SK-N-SH (cell line): ENCODE data around the gene WWOX. TPM values are rescaled to one million over a fixed set of nuclear protein-coding genes. Genes with fewer than 3 reads are reported as not detected.

Experiments used
- CTCF ChIA-PET: fragments of 300-600, 350-600 bp; formaldehyde crosslinking; extraction: SDS; loops from one replicate; lab custom pipeline; 2021; lab: Yijun Ruan, JAX
- POLR2A ChIA-PET: fragments of 350-600 bp; sonication (Branson Sonifier 250); formaldehyde crosslinking; extraction: SDS; loops from one replicate; lab custom pipeline; 2020; ENCODE audit warnings: antibody characterized with exemption, inconsistent platforms; lab: Yijun Ruan, JAX
- DNase-seq: peaks from one replicate; pipeline ENCODE4 v3.0.0; 2012
- H2AFZ ChIP-seq: fragments of 200-600 bp; sonication (generic); 2 replicates; pipeline ENCODE4 v1.8.1; 2016; ENCODE audit warnings: antibody characterized with exemption, mild to moderate bottlenecking, low read depth
- H3F3A ChIP-seq: fragments of 200-600 bp; sonication (generic); replicated peaks from 2 replicates; pipeline ENCODE3; 2016; ENCODE audit warnings: antibody characterized with exemption, mild to moderate bottlenecking; ENCODE audit not compliant: insufficient read depth
- H3K27ac ChIP-seq, 2 experiments: fragments of 200-500 bp in 1 of 2; fragments of 200-600 bp in 1 of 2; sonication (Bioruptor generic) in 1 of 2; sonication (generic), shearing (Covaris generic) in 1 of 2; 2 replicates each; pipeline versions ENCODE4 v1.5.1 to v1.6.1; 2014 to 2016; ENCODE audit warnings: low read depth in 2 of 2, inconsistent platforms in 1 of 2, low read length in 1 of 2, mild to moderate bottlenecking in 1 of 2, mixed read lengths in 1 of 2
- H3K27me3 ChIP-seq: fragments of 200-600 bp; sonication (generic), shearing (Covaris generic); 2 replicates; pipeline ENCODE4 v1.6.1; 2016; ENCODE audit warnings: mixed run types; ENCODE audit not compliant: insufficient read depth
- H3K36me3 ChIP-seq, 2 experiments: fragments of 200-500 bp in 1 of 2; fragments of 200-600 bp in 1 of 2; sonication (Bioruptor generic) in 1 of 2; sonication (generic) in 1 of 2; replicated peaks in 1 of 2; 2 replicates each; pipeline versions ENCODE3 to v1.5.1; 2014 to 2016; ENCODE audit warnings: low read length in 1 of 2, mild to moderate bottlenecking in 1 of 2; ENCODE audit not compliant: insufficient read depth in 2 of 2, control insufficient read depth in 1 of 2
- H3K4me1 ChIP-seq, 2 experiments: fragments of 200-500 bp in 1 of 2; fragments of 200-600 bp in 1 of 2; sonication (Bioruptor generic) in 1 of 2; sonication (generic), shearing (Covaris generic) in 1 of 2; 2 replicates each; pipeline versions ENCODE4 v1.5.1 to v1.6.1; 2014 to 2016; ENCODE audit warnings: low read depth in 1 of 2, low read length in 1 of 2, mixed run types in 1 of 2; ENCODE audit not compliant: insufficient read depth in 2 of 2, control insufficient read depth in 1 of 2
- H3K4me2 ChIP-seq: fragments of 200-600 bp; sonication (generic), shearing (Covaris generic); 2 replicates; pipeline ENCODE4 v1.6.1; 2017; ENCODE audit warnings: mixed run types
- H3K4me3 ChIP-seq, 2 experiments: fragments of 200-500 bp in 1 of 2; fragments of 200-600 bp in 1 of 2; sonication (Bioruptor generic) in 1 of 2; sonication (generic), shearing (Covaris generic) in 1 of 2; 2 replicates each; pipeline versions ENCODE4 v1.5.1 to v1.8.1; 2014 to 2016; ENCODE audit warnings: low read depth in 2 of 2, inconsistent platforms in 1 of 2, low read length in 1 of 2, mild to moderate bottlenecking in 1 of 2, mixed read lengths in 1 of 2, moderate library complexity in 1 of 2
- H3K79me2 ChIP-seq: fragments of 200-600 bp; sonication (generic); 2 replicates; pipeline ENCODE4 v1.8.1; 2017; ENCODE audit warnings: mild to moderate bottlenecking; ENCODE audit not compliant: insufficient read depth
- H3K9ac ChIP-seq: fragments of 200-600 bp; sonication (generic); 2 replicates; pipeline ENCODE4 v1.6.1; 2017; ENCODE audit warnings: mixed run types
- H3K9me2 ChIP-seq: fragments of 200-600 bp; sonication (generic); 2 replicates; pipeline ENCODE4 v1.6.1; 2017; ENCODE audit warnings: mixed run types
- H3K9me3 ChIP-seq: fragments of 200-600 bp; sonication (generic); 2 replicates; pipeline ENCODE4 v1.6.1; 2017; ENCODE audit warnings: mixed run types, mild to moderate bottlenecking, moderate library complexity
- H4K20me1 ChIP-seq: fragments of 200-600 bp; sonication (generic); 2 replicates; pipeline ENCODE4 v1.6.1; 2017; ENCODE audit warnings: mild to moderate bottlenecking, mixed run types; ENCODE audit not compliant: insufficient read depth
- CHD2 ChIP-seq: fragments of 150-350 bp; IDR thresholded peaks from 2 replicates; pipeline ENCODE4 v1.6.1; 2018; ENCODE audit warnings: low read length; ENCODE audit not compliant: partially characterized antibody
- CTCF ChIP-seq: fragments of 200-600 bp; sonication (generic); IDR thresholded peaks from 2 replicates; pipeline ENCODE4 v1.6.1; 2017; ENCODE audit warnings: antibody characterized with exemption, mild to moderate bottlenecking, moderate library complexity
- EP300 ChIP-seq, 2 experiments: IDR thresholded peaks; 2 replicates each; pipeline versions ENCODE4 v1.4.0 to v1.6.1; 2012; ENCODE audit warnings: borderline replicate concordance in 1 of 2, low read depth in 1 of 2, low read length in 1 of 2
- EZH2phosphoT487 ChIP-seq: fragments of 200-600 bp; sonication (generic); IDR thresholded peaks from 2 replicates; pipeline ENCODE4 v1.6.1; 2017; ENCODE audit warnings: low read depth, mixed run types, mild to moderate bottlenecking, antibody characterized with exemption, moderate library complexity, borderline replicate concordance
- FOXM1 ChIP-seq: IDR thresholded peaks from 2 replicates; pipeline ENCODE4 v1.4.0; 2012; ENCODE audit warnings: low read depth, mild to moderate bottlenecking
- GABPA ChIP-seq: IDR thresholded peaks from 2 replicates; pipeline ENCODE4 v1.4.0; 2012; ENCODE audit warnings: low read depth, mild to moderate bottlenecking
- JUND ChIP-seq: IDR thresholded peaks from 2 replicates; pipeline ENCODE4 v1.4.0; 2012
- MXI1 ChIP-seq: IDR thresholded peaks from 2 replicates; pipeline ENCODE4 v1.6.1; 2012; ENCODE audit warnings: mild to moderate bottlenecking, low read depth, low read length, improper control_type of control experiment
- NRF1 ChIP-seq: IDR thresholded peaks from 2 replicates; pipeline ENCODE4 v1.6.1; 2012; ENCODE audit warnings: low read depth, mild to moderate bottlenecking, low read length
- PBX3 ChIP-seq: IDR thresholded peaks from 2 replicates; pipeline ENCODE4; 2012
- POLR2AphosphoS5 ChIP-seq: IDR thresholded peaks from 2 replicates; pipeline ENCODE4 v1.6.1; 2012; ENCODE audit warnings: low read depth, low read length
- RAD21 ChIP-seq: IDR thresholded peaks from 2 replicates; pipeline ENCODE4 v1.6.1; 2012; ENCODE audit warnings: mild to moderate bottlenecking, low read length
- RFX5 ChIP-seq: IDR thresholded peaks from 2 replicates; pipeline ENCODE4 v1.6.1; 2012; ENCODE audit warnings: mild to moderate bottlenecking, improper control_type of control experiment, low read length
- RXRA ChIP-seq: IDR thresholded peaks from 2 replicates; pipeline ENCODE4 v1.4.0; 2012; ENCODE audit warnings: low read depth, mild to moderate bottlenecking, borderline replicate concordance
- SMC3 ChIP-seq: IDR thresholded peaks from 2 replicates; pipeline ENCODE4 v1.6.1; 2012; ENCODE audit warnings: low read depth, low read length, improper control_type of control experiment
- TAF1 ChIP-seq: IDR thresholded peaks from 2 replicates; pipeline ENCODE4 v1.6.1; 2012; ENCODE audit warnings: low read depth, mild to moderate bottlenecking, low read length, moderate library complexity, borderline replicate concordance
- TCF12 ChIP-seq: IDR thresholded peaks from 2 replicates; pipeline ENCODE4 v1.4.0; 2012
- TEAD4 ChIP-seq: IDR thresholded peaks from 2 replicates; pipeline ENCODE4 v1.4.0; 2012; ENCODE audit warnings: mild to moderate bottlenecking, borderline replicate concordance; ENCODE audit not compliant: insufficient read depth
- USF1 ChIP-seq: IDR thresholded peaks from 2 replicates; pipeline ENCODE4 v1.4.0; 2012; ENCODE audit warnings: low read depth, borderline replicate concordance
- YY1 ChIP-seq: IDR thresholded peaks from 2 replicates; pipeline ENCODE4 v1.4.0; 2012; ENCODE audit warnings: low read depth, mild to moderate bottlenecking
- ZBTB33 ChIP-seq: IDR thresholded peaks from 2 replicates; pipeline ENCODE4 v1.4.0; 2012; ENCODE audit warnings: low read depth, borderline replicate concordance
- WGBS: methylation state at CpG from one replicate; pipeline ENCODE4 v1.1.6; 2017; ENCODE audit warnings: low lambda C conversion rate; 5-methylcytosine and 5-hydroxymethylcytosine counted together
- polyA plus RNA-seq, 3 experiments: library from polyadenylated mRNA; depleted of rRNA; stranded (reverse); fragments of >200 nt; gene quantifications; 2 replicates each; pipeline ENCODE4 v1.2.3, GENCODE V29; 2012

The WWOX gene
- polyA plus RNA-seq, 1 of the 3 experiments (the other 2 are of a cell fraction) = 10.8 TPM

GRCh38 chr16:78105517-78105916 is 6.1 kb downstream of the WWOX start:
- ChIA-PET CTCF (no interaction called here), POLR2A (no interaction called here)
- Histone ChIP-seq H3F3A (no peaks in the 10 kb centered on the region), H3K27ac (no peak overlapping the region), H3K9me3 (no peaks in the 10 kb centered on the region), H3K4me1 (peaks cover 0 to 1% of the 10 kb centered on the region in 2 experiments; a peak in 1 of 4 replicates), H3K9ac (no peak overlapping the region), H3K36me3 (no peaks in the 10 kb centered on the region), H4K20me1 (no peaks in the 10 kb centered on the region), H3K9me2 (no peaks in the 10 kb centered on the region), H3K4me2 (no peak overlapping the region), H2AFZ (no peak overlapping the region), H3K79me2 (no peaks in the 10 kb centered on the region), H3K4me3 (no peak overlapping the region), H3K27me3 (no peaks in the 10 kb centered on the region)
- DNase-seq = no peak
- TF ChIP-seq USF1 (no peak), TEAD4 (no peak), PBX3 (no peak), RFX5 (no peak), TCF12 (no peak), SMC3 (no peak), FOXM1 (no peak)
- WGBS = 97% methylated on average over 4 of the region's 4 CpGs

- Histone ChIP-seq H3K27me3 (no peaks in the 10 kb centered on the region), H2AFZ (no peak overlapping the region), H4K20me1 (no peaks in the 10 kb centered on the region), H3F3A (no peaks in the 10 kb centered on the region), H3K4me3 (no peak overlapping the region), H3K27ac (no peak overlapping the region), H3K9me3 (no peaks in the 10 kb centered on the region), H3K36me3 (no peaks in the 10 kb centered on the region), H3K9me2 (no peaks in the 10 kb centered on the region)
- ChIA-PET POLR2A (no interaction called here), CTCF (no interaction called here)
- DNase-seq = no peak
- TF ChIP-seq POLR2AphosphoS5 = no peak
- TF ChIP-seq TEAD4 = no peak
- no peak for TF ChIP-seq EZH2phosphoT487
- TF ChIP-seq TCF12 = no peak
- TF ChIP-seq ZBTB33 = no peak
- no peak for TF ChIP-seq RXRA
- TF ChIP-seq JUND = no peak
- no peak for TF ChIP-seq CTCF
- TF ChIP-seq NRF1 = no peak
- TF ChIP-seq MXI1 = no peak
- TF ChIP-seq GABPA = no peak
- no peak for TF ChIP-seq TAF1
- no peak for TF ChIP-seq CHD2
- no peak for TF ChIP-seq EP300 (IDR thresholded peaks at IDR 0.05; ENCODE audit: borderline replicate concordance in 1 of 2, low read depth in 1 of 2, low read length in 1 of 2)
- no peak for TF ChIP-seq YY1
- TF ChIP-seq RAD21 = no peak
- TF ChIP-seq, all 33 proteins: peak for 0
- Histone ChIP-seq H3K4me1 (no peaks in the 10 kb centered on the region; a peak in 1 of 4 replicates), H3K79me2 (no peaks in the 10 kb centered on the region), H3K4me2 (no peak overlapping the region), H3K9ac (no peak overlapping the region)
- WGBS = 88% methylated on average over 8 of the region's 8 CpGs
These were observed 7.2 kb downstream of the WWOX start for GRCh38 chr16:78106686-78107085.
